HCT116 (cell line): Measurements from ENCODE around the gene MYOT. TPM values are rescaled to one million over a fixed set of nuclear protein-coding genes. Genes with fewer than 3 reads are reported as not detected.

ENCODE experiments used
- ATAC-seq: fragments of 200-7000 bp; cut with Tn5 transposase; 2 replicates; pipeline ENCODE4 v1.9.1; 2020; ENCODE audit warnings: mild to moderate bottlenecking, moderate library complexity
- BruUV-seq: library from RNA; stranded (reverse); fragments of 400-500 nt; replicated peaks from 2 replicates; lab custom pipeline; 2021; lab: Mats Ljungman, UMichigan
- CTCF ChIA-PET: fragments of 300-600 bp; sonication (Branson Sonifier 250); formaldehyde crosslinking; loops from one replicate; lab custom pipeline; 2021; ENCODE audit warnings: antibody characterized with exemption; lab: Charles Lee
- POLR2A ChIA-PET: fragments of 300-600, 350-600 bp; sonication (Branson Sonifier 250); formaldehyde crosslinking; loops from one replicate; lab custom pipeline; 2021; ENCODE audit warnings: antibody characterized with exemption; lab: Charles Lee
- RAD21 ChIA-PET, 2 experiments: fragments of 300-600 bp; sonication (Branson Sonifier 250); formaldehyde crosslinking; loops; one replicate each; lab custom pipeline; 2023; ENCODE audit warnings: low total read pairs in 2 of 2; ENCODE audit not compliant: uncharacterized antibody in 2 of 2, unreplicated experiment in 2 of 2, low non-redundant PET in 1 of 2; lab: Charles Lee
- DNase-seq: peaks from one replicate; pipeline ENCODE4 v3.0.0-alpha.2; 2010; ENCODE audit warnings: low read depth, low spot score
- H2AFZ ChIP-seq: fragments of 200-600 bp; shearing (Covaris generic), sonication (generic); 2 replicates; pipeline ENCODE4 v1.6.1; 2017; ENCODE audit warnings: low read depth, mixed run types, mixed read lengths, antibody characterized with exemption, low read length; ENCODE audit not compliant: poor library complexity, severe bottlenecking
- H3K27ac ChIP-seq: 2 replicates; pipeline ENCODE4 v1.5.1; 2012; ENCODE audit warnings: low read depth, low read length
- H3K27me3 ChIP-seq: fragments of 200-600 bp; sonication (generic); 2 replicates; pipeline ENCODE4 v1.6.1; 2016; ENCODE audit warnings: mixed run types, low read length, mixed read lengths; ENCODE audit not compliant: insufficient read depth
- H3K36me3 ChIP-seq, 2 experiments: fragments of 200-500 bp in 1 of 2; fragments of 200-600 bp in 1 of 2; sonication (Bioruptor generic) in 1 of 2; sonication (generic) in 1 of 2; 2 replicates each; pipeline versions ENCODE4 v1.5.1 to v1.6.1; 2014 to 2016; ENCODE audit warnings: low read length in 2 of 2, inconsistent platforms in 1 of 2, mixed read lengths in 1 of 2, mixed run types in 1 of 2; ENCODE audit not compliant: insufficient read depth in 2 of 2, control insufficient read depth in 1 of 2
- H3K4me1 ChIP-seq, 2 experiments: fragments of 200-600 bp in 1 of 2; sonication (generic) in 1 of 2; 2 replicates each; pipeline versions ENCODE4 v1.5.1 to v1.6.1; 2012 to 2017; ENCODE audit warnings: low read length in 2 of 2, inconsistent platforms in 1 of 2, mild to moderate bottlenecking in 1 of 2, mixed read lengths in 1 of 2, mixed run types in 1 of 2, moderate library complexity in 1 of 2; ENCODE audit not compliant: insufficient read depth in 2 of 2, control insufficient read depth in 1 of 2
- H3K4me2 ChIP-seq: fragments of 200-600 bp; sonication (generic); 2 replicates; pipeline ENCODE4 v1.6.1; 2017; ENCODE audit warnings: mixed run types, low read length, mixed read lengths
- H3K4me3 ChIP-seq, 2 experiments: fragments of 200-600 bp in 1 of 2; sonication (generic) in 1 of 2; replicated peaks in 1 of 2; 2 replicates each; pipeline ENCODE4 v1.5.1; 2011 to 2016; ENCODE audit warnings: low read length in 2 of 2, control low read depth in 1 of 2, low read depth in 1 of 2, mild to moderate bottlenecking in 1 of 2, mixed read lengths in 1 of 2, mixed run types in 1 of 2
- H3K79me2 ChIP-seq: fragments of 200-600 bp; sonication (generic); 2 replicates; pipeline ENCODE4 v1.6.1; 2017; ENCODE audit warnings: mild to moderate bottlenecking, mixed run types, low read length, moderate library complexity, mixed read lengths; ENCODE audit not compliant: insufficient read depth
- H3K9ac ChIP-seq: fragments of 200-600 bp; sonication (generic); 2 replicates; pipeline ENCODE4 v1.6.1; 2016; ENCODE audit warnings: low read length, mixed read lengths
- H3K9me2 ChIP-seq: fragments of 200-600 bp; sonication (generic), shearing (Covaris generic); 2 replicates; pipeline ENCODE4 v1.6.1; 2017; ENCODE audit warnings: mixed run types, mild to moderate bottlenecking, moderate library complexity; ENCODE audit not compliant: insufficient read depth
- H3K9me3 ChIP-seq, 2 experiments: fragments of 200-500 bp in 1 of 2; fragments of 200-600 bp in 1 of 2; sonication (Bioruptor generic) in 1 of 2; sonication (generic) in 1 of 2; 2 replicates each; pipeline ENCODE4 v1.6.1; 2014 to 2017; ENCODE audit warnings: low read length in 2 of 2, mixed read lengths in 2 of 2, inconsistent platforms in 1 of 2, low read depth in 1 of 2, mild to moderate bottlenecking in 1 of 2, mixed run types in 1 of 2, moderate library complexity in 1 of 2; ENCODE audit not compliant: control insufficient read depth in 1 of 2, insufficient read depth in 1 of 2
- H4K20me1 ChIP-seq: fragments of 200-600 bp; sonication (generic), shearing (Covaris generic); 2 replicates; pipeline ENCODE4 v1.6.1; 2017; ENCODE audit warnings: mixed run types, mild to moderate bottlenecking, moderate library complexity; ENCODE audit not compliant: insufficient read depth
- CBX3 ChIP-seq: IDR thresholded peaks from 2 replicates; pipeline ENCODE4 v1.6.1; 2012; ENCODE audit warnings: low read depth
- CEBPB ChIP-seq: IDR thresholded peaks from 2 replicates; pipeline ENCODE4 v1.6.1; 2012; ENCODE audit warnings: low read depth
- EGR1 ChIP-seq: IDR thresholded peaks from 2 replicates; pipeline ENCODE4 v1.6.1; 2012; ENCODE audit warnings: low read depth
- EZH2 ChIP-seq: fragments of 200-600 bp; sonication (generic); IDR thresholded peaks from 2 replicates; pipeline ENCODE4 v1.6.1; 2017; ENCODE audit warnings: antibody characterized with exemption, mixed run types
- EZH2phosphoT487 ChIP-seq: fragments of 200-600 bp; IDR thresholded peaks from 2 replicates; pipeline ENCODE4 v1.6.1; 2018; ENCODE audit warnings: antibody characterized with exemption, borderline replicate concordance
- FOSL1 ChIP-seq: IDR thresholded peaks from 2 replicates; pipeline ENCODE4 v1.6.1; 2012; ENCODE audit warnings: low read depth
- JUND ChIP-seq: IDR thresholded peaks from 2 replicates; pipeline ENCODE4 v1.6.1; 2012
- POLR2AphosphoS5 ChIP-seq: IDR thresholded peaks from 2 replicates; pipeline ENCODE4 v1.6.1; 2011; ENCODE audit warnings: mild to moderate bottlenecking, low read depth, low read length, moderate library complexity
- RAD21 ChIP-seq: IDR thresholded peaks from 2 replicates; pipeline ENCODE4 v1.6.1; 2012; ENCODE audit warnings: low read depth, mild to moderate bottlenecking
- SP1 ChIP-seq: IDR thresholded peaks from 2 replicates; pipeline ENCODE4 v1.6.1; 2012; ENCODE audit warnings: low read depth
- SRF ChIP-seq: IDR thresholded peaks from 2 replicates; pipeline ENCODE4 v1.6.1; 2012; ENCODE audit warnings: low read depth
- YY1 ChIP-seq: IDR thresholded peaks from 2 replicates; pipeline ENCODE4 v1.6.1; 2011; ENCODE audit warnings: low read length, low read depth, moderate library complexity, mild to moderate bottlenecking; ENCODE audit not compliant: insufficient replicate concordance; ENCODE audit errors: extremely low read depth
- ZNF274 ChIP-seq: fragments of 200-500 bp; sonication (Bioruptor generic); IDR thresholded peaks from 2 replicates; pipeline ENCODE4 v1.6.1; 2014; ENCODE audit warnings: mild to moderate bottlenecking, low read depth, low read length, inconsistent platforms
- intact Hi-C: fragments of 100-400 bp; cut with micrococcal nuclease; formaldehyde crosslinking; loops from 2 replicates; pipeline ENCODE4 v1.10.0; 2022
- total RNA-seq: library from RNA; stranded (reverse); gene quantifications from one replicate; pipeline ENCODE4 v1.2.1, GENCODE V29; 2021; ENCODE audit not compliant: unreplicated experiment
- TF ChIP-seq, protein P1 (sequence below), 3 experiments: fragments of 200-600 bp in 1 of 3; sonication (generic) in 1 of 3; IDR thresholded peaks in 2 of 3; conservative IDR thresholded peaks in 1 of 3; 2 replicates each; pipeline ENCODE4 v1.5.1; 2012 to 2017; ENCODE audit warnings: low read depth in 2 of 3, low read length in 2 of 3, antibody characterized with exemption in 1 of 3, borderline replicate concordance in 1 of 3, control low read depth in 1 of 3, mild to moderate bottlenecking in 1 of 3, mixed read lengths in 1 of 3, mixed run types in 1 of 3, moderate library complexity in 1 of 3; ENCODE audit not compliant: insufficient read depth in 1 of 3
- TF ChIP-seq, protein P2 (sequence below): IDR thresholded peaks from 2 replicates; pipeline ENCODE4 v1.6.1; 2012
- TF ChIP-seq, protein P3 (sequence below): IDR thresholded peaks from 2 replicates; pipeline ENCODE4 v1.6.1; 2011; ENCODE audit warnings: mild to moderate bottlenecking, low read length, moderate library complexity; ENCODE audit not compliant: insufficient replicate concordance; ENCODE audit errors: extremely low read depth

MYOT gene
- total RNA-seq, 1 experiment from 2014 or later = not detected

- TF ChIP-seq, protein P1, sequence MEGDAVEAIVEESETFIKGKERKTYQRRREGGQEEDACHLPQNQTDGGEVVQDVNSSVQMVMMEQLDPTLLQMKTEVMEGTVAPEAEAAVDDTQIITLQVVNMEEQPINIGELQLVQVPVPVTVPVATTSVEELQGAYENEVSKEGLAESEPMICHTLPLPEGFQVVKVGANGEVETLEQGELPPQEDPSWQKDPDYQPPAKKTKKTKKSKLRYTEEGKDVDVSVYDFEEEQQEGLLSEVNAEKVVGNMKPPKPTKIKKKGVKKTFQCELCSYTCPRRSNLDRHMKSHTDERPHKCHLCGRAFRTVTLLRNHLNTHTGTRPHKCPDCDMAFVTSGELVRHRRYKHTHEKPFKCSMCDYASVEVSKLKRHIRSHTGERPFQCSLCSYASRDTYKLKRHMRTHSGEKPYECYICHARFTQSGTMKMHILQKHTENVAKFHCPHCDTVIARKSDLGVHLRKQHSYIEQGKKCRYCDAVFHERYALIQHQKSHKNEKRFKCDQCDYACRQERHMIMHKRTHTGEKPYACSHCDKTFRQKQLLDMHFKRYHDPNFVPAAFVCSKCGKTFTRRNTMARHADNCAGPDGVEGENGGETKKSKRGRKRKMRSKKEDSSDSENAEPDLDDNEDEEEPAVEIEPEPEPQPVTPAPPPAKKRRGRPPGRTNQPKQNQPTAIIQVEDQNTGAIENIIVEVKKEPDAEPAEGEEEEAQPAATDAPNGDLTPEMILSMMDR (IDR thresholded peaks at IDR 0.05 in 2 of 3, conservative IDR thresholded peaks at IDR 0.05 in 1 of 3; ENCODE audit: borderline replicate concordance in 1 of 3, insufficient read depth in 1 of 3, low read depth in 2 of 3, low read length in 2 of 3) = no peak
- TF ChIP-seq SP1 = no peak
- no peak for TF ChIP-seq POLR2AphosphoS5
- TF ChIP-seq FOSL1 = no peak
- TF ChIP-seq, protein P2, sequence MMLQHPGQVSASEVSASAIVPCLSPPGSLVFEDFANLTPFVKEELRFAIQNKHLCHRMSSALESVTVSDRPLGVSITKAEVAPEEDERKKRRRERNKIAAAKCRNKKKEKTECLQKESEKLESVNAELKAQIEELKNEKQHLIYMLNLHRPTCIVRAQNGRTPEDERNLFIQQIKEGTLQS = no peak
- no peak for TF ChIP-seq CBX3
- TF ChIP-seq CEBPB = no peak
- no peak for TF ChIP-seq SRF
These were observed 21.5 kb downstream of the MYOT start, which contains the start of gene PKD2L2 (continued) for GRCh38 chr5:137888863-137889759.

DNA sequence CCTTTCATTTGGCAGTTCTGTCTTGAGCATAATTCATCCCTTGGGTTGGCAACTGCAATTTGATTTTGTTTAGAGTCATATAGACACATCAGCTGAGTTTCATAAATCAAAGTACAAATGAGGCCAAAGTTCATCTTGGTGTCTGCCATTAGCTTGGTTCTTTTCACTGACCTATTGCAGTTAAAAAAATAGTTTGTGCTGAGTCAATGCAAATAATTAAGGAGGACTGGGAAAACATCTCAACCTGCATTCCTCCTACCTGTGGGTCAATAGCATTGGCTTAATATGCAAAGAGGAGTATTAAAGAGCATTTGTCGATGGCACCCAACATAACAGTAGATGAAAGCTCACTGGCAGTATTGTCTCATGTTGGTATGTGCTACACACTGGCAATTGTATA is 23.2 kb downstream of the MYOT start:
- ATAC-seq = no peak
- Histone ChIP-seq H3K27ac (no peak overlapping the region), H3K4me3 (no peak overlapping the region), H3K4me1 (no peaks in the 10 kb centered on the region), H3K27me3 (no peaks in the 10 kb centered on the region), H4K20me1 (no peaks in the 10 kb centered on the region), H3K9me3 (no peaks in the 10 kb centered on the region), H3K79me2 (no peaks in the 10 kb centered on the region), H3K4me2 (no peak overlapping the region), H3K36me3 (no peaks in the 10 kb centered on the region), H3K9me2 (no peaks in the 10 kb centered on the region), H2AFZ (no peak overlapping the region), H3K9ac (no peak overlapping the region)
- intact Hi-C loops = no loop called here
- ChIA-PET POLR2A (no interaction called here), RAD21 (no interaction called here), CTCF (no interaction called here)
- BruUV-seq = no TSS peak
- DNase-seq = no peak
- TF ChIP-seq JUND (no peak), EZH2phosphoT487 (no peak), CEBPB (no peak), RAD21 (no peak), YY1 (no peak), FOSL1 (no peak), EGR1 (no peak), EZH2 (no peak), ZNF274 (no peak), CBX3 (no peak)
- TF ChIP-seq, protein P2 = no peak
- TF ChIP-seq, protein P3, sequence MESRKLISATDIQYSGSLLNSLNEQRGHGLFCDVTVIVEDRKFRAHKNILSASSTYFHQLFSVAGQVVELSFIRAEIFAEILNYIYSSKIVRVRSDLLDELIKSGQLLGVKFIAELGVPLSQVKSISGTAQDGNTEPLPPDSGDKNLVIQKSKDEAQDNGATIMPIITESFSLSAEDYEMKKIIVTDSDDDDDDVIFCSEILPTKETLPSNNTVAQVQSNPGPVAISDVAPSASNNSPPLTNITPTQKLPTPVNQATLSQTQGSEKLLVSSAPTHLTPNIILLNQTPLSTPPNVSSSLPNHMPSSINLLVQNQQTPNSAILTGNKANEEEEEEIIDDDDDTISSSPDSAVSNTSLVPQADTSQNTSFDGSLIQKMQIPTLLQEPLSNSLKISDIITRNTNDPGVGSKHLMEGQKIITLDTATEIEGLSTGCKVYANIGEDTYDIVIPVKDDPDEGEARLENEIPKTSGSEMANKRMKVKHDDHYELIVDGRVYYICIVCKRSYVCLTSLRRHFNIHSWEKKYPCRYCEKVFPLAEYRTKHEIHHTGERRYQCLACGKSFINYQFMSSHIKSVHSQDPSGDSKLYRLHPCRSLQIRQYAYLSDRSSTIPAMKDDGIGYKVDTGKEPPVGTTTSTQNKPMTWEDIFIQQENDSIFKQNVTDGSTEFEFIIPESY = no peak
- TF ChIP-seq, protein P1 (IDR thresholded peaks at IDR 0.05 in 2 of 3, conservative IDR thresholded peaks at IDR 0.05 in 1 of 3; ENCODE audit: borderline replicate concordance in 1 of 3, insufficient read depth in 1 of 3, low read depth in 2 of 3, low read length in 2 of 3) = no peak
